ENCODE results near the gene SLC26A6. TPM values are rescaled to one million over a fixed set of nuclear protein-coding genes. Genes with fewer than 3 reads are reported as not detected.

SLC26A6 gene
- total and polyA plus RNA-seq, 2 of the 13 experiments (the other 11 are each of a cell fraction or from before 2014, with no cell fraction given), result 40.7 to 184 TPM

GRCh38 chr3:48623851-48624547 is 11.3 kb downstream of the SLC26A6 start:
- Histone ChIP-seq H3K27ac (ENCODE audit: extremely low read length, insufficient read depth, low read length) (peak overlapping the region; percentile 93), H2AFZ (ENCODE audit: low read length) (no peak overlapping the region), H3K36me3 (replicated peaks in 1 of 2; ENCODE audit: control insufficient read depth in 1 of 2, insufficient read depth in 2 of 2, low read length in 2 of 2) (peaks cover 14 to 40% of the 10 kb centered on the region in 2 experiments), H3K27me3 (ENCODE audit: control insufficient read depth in 1 of 2, insufficient read depth in 2 of 2, low read length in 2 of 2) (no peaks in the 10 kb centered on the region), H3K9ac (ENCODE audit: insufficient read depth, low read depth, low read length) (peak overlapping the region; percentile 73), H3K4me2 (ENCODE audit: low read depth, low read length) (peak overlapping the region; percentile 60), H4K20me1 (ENCODE audit: insufficient read depth, low read length) (no peaks in the 10 kb centered on the region), H3K9me3 (ENCODE audit: low read length) (no peaks in the 10 kb centered on the region), H3K4me3 (replicated peaks in 1 of 3; ENCODE audit: insufficient read depth in 1 of 3, low read depth in 2 of 3, low read length in 3 of 3) (peak overlapping the region; percentile 8 to 41 (median 23); a peak in 4 of 6 replicates), H3K79me2 (ENCODE audit: insufficient read depth, low read length) (no peaks in the 10 kb centered on the region), H3K4me1 (ENCODE audit: insufficient read depth, low read length) (peaks cover 72% of the 10 kb centered on the region)
- in situ Hi-C loops (cut with HindIII; ENCODE audit: extremely low pct_ligation_motif_present, low pct_unique_long_range_greater_than_20kb), result no loop called here
- DNase-seq (ENCODE audit: low spot score), result peak; percentile 93
- ChIA-PET POLR2A (interaction anchor here (0.6 to 7.5 kb wide), 20 partner anchors 8 to 193 kb away, joined by 3 to 140 read pairs (median 4); partner anchors contain the start of genes CCDC51, CELSR3, IP6K2 and PFKFB4), CTCF (ENCODE audit: low intra/inter-chr PET ratio, low total read pairs) (no interaction called here)
- FAIRE-seq, result peak; percentile 79
- BruUV-seq (replicated peaks), result no TSS peak
- 19% methylated on average over 4 of the region's 6 CpGs for WGBS (ENCODE audit: low lambda C conversion rate)
- intact Hi-C loops (cut with micrococcal nuclease; ENCODE audit: unreplicated experiment), result loop anchor here (5.0 kb wide), 1 partner anchor 67 kb away; the partner anchor contains the start of gene PFKFB4
- ATAC-seq, result peak; percentile 71
- TF ChIP-seq ZNF496 (CRISPR knock-in tag; IDR thresholded peaks at IDR 0.05; ENCODE audit: insufficient replicate concordance) (no peak), PHF8 (CRISPR knock-in tag; IDR thresholded peaks at IDR 0.05) (peak; percentile 16; the same call in 1 of the 2 replicates), GFI1 (CRISPR knock-in tag; IDR thresholded peaks at IDR 0.05; ENCODE audit: borderline replicate concordance) (0 out of 2 replicates have a peak, but pooled peaks have one; percentile 35), SUZ12 (IDR thresholded peaks at IDR 0.05; ENCODE audit: low read depth, low read length) (no peak), ZNF468 (CRISPR knock-in tag; IDR thresholded peaks at IDR 0.05) (no peak), MEF2D (CRISPR knock-in tag; IDR thresholded peaks at IDR 0.05) (peak; percentile 76; the same call in 1 of the 2 replicates), BHLHE40 (IDR thresholded peaks at IDR 0.05; ENCODE audit: low read length) (peak; percentile 80), NR2F2 (IDR thresholded peaks at IDR 0.05; ENCODE audit: borderline replicate concordance, low read depth) (peak; percentile 80), KDM5B (CRISPR knock-in tag; IDR thresholded peaks at IDR 0.05; ENCODE audit: borderline replicate concordance) (peak; percentile 26; the same call in 1 of the 2 replicates), RXRB (CRISPR knock-in tag; IDR thresholded peaks at IDR 0.05; ENCODE audit: borderline replicate concordance) (peak; percentile 61; the same call in 1 of the 2 replicates), ZNF878 (CRISPR knock-in tag; IDR thresholded peaks at IDR 0.05) (0 out of 2 replicates have a peak, but pooled peaks have one; percentile 62), ZHX1 (CRISPR knock-in tag; IDR thresholded peaks at IDR 0.05; ENCODE audit: low read depth) (no peak), E2F5 (CRISPR knock-in tag; conservative IDR thresholded peaks at IDR 0.05) (no peak)

Measured in HepG2 (cell line).